ENCODE measurements around the gene CMPK1.
"Not testable (repeated sequence)": the region's sequence is repeated elsewhere in the genome, so short reads cannot be mapped to it uniquely, and the experiment has no call there.

The CMPK1 gene, protein sequence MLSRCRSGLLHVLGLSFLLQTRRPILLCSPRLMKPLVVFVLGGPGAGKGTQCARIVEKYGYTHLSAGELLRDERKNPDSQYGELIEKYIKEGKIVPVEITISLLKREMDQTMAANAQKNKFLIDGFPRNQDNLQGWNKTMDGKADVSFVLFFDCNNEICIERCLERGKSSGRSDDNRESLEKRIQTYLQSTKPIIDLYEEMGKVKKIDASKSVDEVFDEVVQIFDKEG

GRCh38 chr1:47333578-47333921 lies at the start of gene CMPK1:
Gene CMPK1, plus strand, starts transcription at chr1:47333790. Its CDS starts 156 bp downstream, at chr1:47333946.
- peak; percentile 51 for DNase-seq

DNA sequence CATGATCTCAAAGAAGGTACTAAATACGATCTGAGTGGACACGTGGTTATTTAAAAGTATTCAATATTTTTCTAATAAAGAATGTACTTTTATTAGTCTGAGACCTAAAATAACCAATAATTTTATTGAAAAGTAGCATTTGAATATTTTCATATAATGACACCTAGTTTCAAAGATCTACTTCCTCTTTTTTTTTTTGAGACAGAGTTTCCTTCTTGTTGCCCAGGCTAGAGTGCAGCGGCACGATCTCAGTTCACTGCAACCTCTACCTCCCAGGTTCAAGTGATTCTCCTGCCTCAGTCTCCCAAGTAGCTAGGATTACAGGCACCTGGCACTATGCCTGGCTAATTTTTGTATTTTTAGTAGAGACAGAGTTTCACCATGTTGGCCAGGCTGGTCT lies 45.5 kb upstream of the CMPK1 start:
- DNase-seq = not testable (repeated sequence)

- DNase-seq = not testable (repeated sequence)
Observed at GRCh38 chr1:47294863-47295262, 38.7 kb upstream of the CMPK1 start.

GRCh38 chr1:47295579-47295978 lies 38.0 kb upstream of the CMPK1 start:
- no peak for DNase-seq

DNA sequence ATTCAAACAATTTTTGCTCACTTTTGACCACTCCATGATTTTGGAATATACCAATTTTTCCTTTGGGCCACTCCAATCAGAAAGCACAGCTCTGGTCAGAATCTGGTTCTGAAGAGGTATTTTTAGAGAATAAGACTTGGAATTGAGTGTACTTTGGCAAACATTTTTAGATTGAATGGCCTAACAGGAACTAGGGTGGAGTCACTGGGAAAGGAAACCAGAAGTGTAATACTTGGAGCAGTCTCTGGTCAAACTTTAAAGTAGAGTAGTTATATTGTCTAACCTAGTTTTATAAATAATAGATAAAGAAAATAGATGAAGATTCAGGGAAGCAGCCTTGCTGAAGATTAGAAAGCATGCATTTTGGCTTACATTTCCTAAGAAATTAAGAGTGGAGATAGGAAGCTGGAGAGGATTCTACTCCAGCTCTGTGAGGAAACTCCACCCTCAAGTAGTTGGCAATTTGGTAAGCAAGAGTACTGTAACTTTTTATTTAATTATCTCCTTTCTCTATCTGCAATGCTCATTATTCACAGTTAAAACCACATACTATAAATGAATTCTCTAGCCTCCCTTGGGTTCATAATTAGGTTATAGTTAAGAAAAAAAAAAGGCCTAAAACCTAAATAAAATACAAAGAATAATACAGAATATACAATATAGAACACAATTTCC lies 35.4 kb upstream of the CMPK1 start:
- no peak for DNase-seq

GRCh38 chr1:47302472-47302871 lies 31.1 kb upstream of the CMPK1 start:
- no peak for DNase-seq

- DNase-seq = no peak
Observed at GRCh38 chr1:47309427-47309826, 24.2 kb upstream of the CMPK1 start.

- peak; percentile 100 for DNase-seq
Observed at GRCh38 chr1:47313915-47314664, 19.5 kb upstream of the CMPK1 start, which contains the start of gene STIL. Gene STIL, minus strand, starts transcription at chr1:47314147. Its CDS starts 3,828 bp downstream, at chr1:47310319.

- DNase-seq = peak; percentile 72
Observed at GRCh38 chr1:47317841-47318240, 15.7 kb upstream of the CMPK1 start.

- DNase-seq = not testable (repeated sequence)
Observed at GRCh38 chr1:47319968-47320367, 13.6 kb upstream of the CMPK1 start.

- no peak for DNase-seq
Observed at GRCh38 chr1:47323599-47324031, 10.0 kb upstream of the CMPK1 start.

- no peak for DNase-seq
Observed at GRCh38 chr1:47324682-47325081, 8.9 kb upstream of the CMPK1 start.

- DNase-seq = no peak
Observed at GRCh38 chr1:47325528-47325927, 8.1 kb upstream of the CMPK1 start.

GRCh38 chr1:47326271-47326670 lies 7.3 kb upstream of the CMPK1 start:
- no peak for DNase-seq

- no peak for DNase-seq
Observed at GRCh38 chr1:47328992-47329391, 4.6 kb upstream of the CMPK1 start.

DNA sequence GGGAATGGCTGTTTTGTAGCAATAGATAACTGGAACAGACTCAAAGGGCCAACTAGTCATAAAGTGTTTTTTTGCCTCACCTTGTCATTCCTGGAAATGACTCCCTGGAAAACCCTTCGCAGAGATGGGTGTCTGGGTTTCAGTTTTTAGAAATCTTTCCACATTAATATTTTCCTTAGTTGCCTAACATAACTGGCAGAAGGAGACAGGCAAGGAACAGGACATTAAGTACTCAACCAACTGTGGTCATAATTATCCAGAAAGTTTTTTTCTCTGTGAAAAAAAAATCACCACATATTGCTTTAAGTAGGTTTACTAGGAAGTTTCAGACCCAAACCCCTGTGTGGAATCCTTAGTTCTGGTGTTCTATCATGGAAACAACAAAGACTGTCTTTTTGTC lies 3.4 kb upstream of the CMPK1 start:
- no peak for DNase-seq

GRCh38 chr1:47331875-47332274 lies 1.7 kb upstream of the CMPK1 start:
- no peak for DNase-seq

- DNase-seq = no peak
Observed at GRCh38 chr1:47332779-47333577, 612 bp upstream of the CMPK1 start.

GRCh38 chr1:47333922-47334764 lies 553 bp downstream of the CMPK1 start:
- peak; percentile 43 for DNase-seq

DNA sequence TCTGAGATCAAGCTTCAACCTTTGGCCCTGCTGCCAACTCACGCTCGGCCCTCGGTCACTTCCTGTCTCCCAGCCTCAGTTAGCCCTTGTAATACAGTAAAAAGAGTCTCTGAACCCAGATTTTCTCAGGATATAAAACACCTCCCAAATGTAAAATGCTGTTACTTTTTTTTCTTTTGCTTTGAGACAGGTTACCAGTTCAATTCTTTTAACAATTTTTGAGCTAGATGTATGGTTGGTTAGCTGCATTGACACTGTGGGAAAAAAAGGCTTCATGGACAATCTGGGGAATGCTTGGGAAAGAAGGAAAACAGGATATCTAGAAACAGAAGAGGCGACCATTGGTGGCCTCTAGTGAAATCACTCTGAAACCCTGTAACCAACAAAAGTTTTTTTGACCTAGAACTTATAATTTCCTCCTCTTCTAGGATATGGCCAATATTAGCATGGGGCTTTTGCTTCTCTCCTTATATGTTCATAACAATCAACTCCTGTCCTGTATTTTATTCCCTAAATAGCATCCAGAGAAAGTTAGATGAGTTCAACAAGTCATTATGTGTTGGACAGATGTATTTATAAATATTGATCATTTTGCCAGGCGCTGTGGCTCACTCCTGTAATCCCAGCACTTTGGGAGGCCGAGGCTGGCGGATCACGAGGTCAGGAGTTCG lies 1.3 kb downstream of the CMPK1 start:
- DNase-seq = no peak

GRCh38 chr1:47337350-47337749 lies 3.8 kb downstream of the CMPK1 start:
- no peak for DNase-seq

All from amniotic stem cell (primary cell).